ENCODE measurements around the gene C7orf57.

C7orf57 gene

GRCh38 chr7:48085433-48085791, 50.1 kb downstream of the C7orf57 start:
- peaks cover 72% of the 10 kb centered on the region for H3K4me1 Mint-ChIP-seq (ENCODE audit: low read depth)
- H3K27me3 Mint-ChIP-seq, result no peaks in the 10 kb centered on the region
- peaks cover 11% of the 10 kb centered on the region for H3K36me3 Mint-ChIP-seq (ENCODE audit: low read depth)
- H3K9me3 Mint-ChIP-seq, result peaks cover 4% of the 10 kb centered on the region
- H3K4me3 Mint-ChIP-seq, result peak overlapping the region; percentile 59
- peak overlapping the region; percentile 92 for H3K27ac Mint-ChIP-seq
- no peak for DNase-seq

- H3K27ac Mint-ChIP-seq, result peak overlapping the region; percentile 92
- no peaks in the 10 kb centered on the region for H3K27me3 Mint-ChIP-seq
- no peak for DNase-seq
- H3K36me3 Mint-ChIP-seq (ENCODE audit: low read depth), result peaks cover 17% of the 10 kb centered on the region
- H3K9me3 Mint-ChIP-seq, result peaks cover 4% of the 10 kb centered on the region
- no peak overlapping the region for H3K4me3 Mint-ChIP-seq
- peaks cover 77% of the 10 kb centered on the region for H3K4me1 Mint-ChIP-seq (ENCODE audit: low read depth)
Observed at GRCh38 chr7:48085942-48086341, 50.6 kb downstream of the C7orf57 start.

GRCh38 chr7:48087349-48087748, 52.0 kb downstream of the C7orf57 start:
- peak overlapping the region; percentile 86 for H3K4me3 Mint-ChIP-seq
- H3K27ac Mint-ChIP-seq, result peak overlapping the region; percentile 92
- no peak for DNase-seq
- H3K4me1 Mint-ChIP-seq (ENCODE audit: low read depth), result peaks cover 86% of the 10 kb centered on the region
- H3K27me3 Mint-ChIP-seq, result no peaks in the 10 kb centered on the region
- H3K9me3 Mint-ChIP-seq, result peaks cover 4% of the 10 kb centered on the region
- H3K36me3 Mint-ChIP-seq (ENCODE audit: low read depth), result peaks cover 31% of the 10 kb centered on the region

- H3K27ac Mint-ChIP-seq, result peak overlapping the region; percentile 92
- peaks cover 4% of the 10 kb centered on the region for H3K9me3 Mint-ChIP-seq
- H3K36me3 Mint-ChIP-seq (ENCODE audit: low read depth), result peaks cover 43% of the 10 kb centered on the region
- DNase-seq, result no peak
- H3K27me3 Mint-ChIP-seq, result no peaks in the 10 kb centered on the region
- peaks cover 83% of the 10 kb centered on the region for H3K4me1 Mint-ChIP-seq (ENCODE audit: low read depth)
- H3K4me3 Mint-ChIP-seq, result peak overlapping the region; percentile 86
Observed at GRCh38 chr7:48088559-48089045, 53.3 kb downstream of the C7orf57 start.

GRCh38 chr7:48089046-48090003, 54.0 kb downstream of the C7orf57 start, which contains the start of gene UPP1:
Gene UPP1, plus strand, starts transcription at chr7:48089265. Its CDS starts 5,519 bp downstream, at chr7:48094784.
- H3K36me3 Mint-ChIP-seq (ENCODE audit: low read depth), result peaks cover 50% of the 10 kb centered on the region
- H3K4me1 Mint-ChIP-seq (ENCODE audit: low read depth), result peaks cover 84% of the 10 kb centered on the region
- peak; percentile 88 for DNase-seq
- H3K27ac Mint-ChIP-seq, result peak within 1 kb of the TSS; percentile 92
- H3K9me3 Mint-ChIP-seq, result peaks cover 4% of the 10 kb centered on the region
- peak within 1 kb of the TSS; percentile 86 for H3K4me3 Mint-ChIP-seq
- H3K27me3 Mint-ChIP-seq, result no peaks in the 10 kb centered on the region

- H3K4me3 Mint-ChIP-seq, result peak overlapping the region; percentile 86
- peak overlapping the region; percentile 6 for H3K27ac Mint-ChIP-seq
- H3K36me3 Mint-ChIP-seq (ENCODE audit: low read depth), result peaks cover 60% of the 10 kb centered on the region
- no peaks in the 10 kb centered on the region for H3K9me3 Mint-ChIP-seq
- H3K27me3 Mint-ChIP-seq, result no peaks in the 10 kb centered on the region
- H3K4me1 Mint-ChIP-seq (ENCODE audit: low read depth), result peaks cover 84% of the 10 kb centered on the region
- no peak for DNase-seq
Observed at GRCh38 chr7:48090095-48090805, 54.9 kb downstream of the C7orf57 start.

GRCh38 chr7:48091506-48092433, 56.4 kb downstream of the C7orf57 start:
- H3K27ac Mint-ChIP-seq, result peak overlapping the region; percentile 61
- H3K4me1 Mint-ChIP-seq (ENCODE audit: low read depth), result peaks cover 83% of the 10 kb centered on the region
- DNase-seq, result no peak
- H3K27me3 Mint-ChIP-seq, result no peaks in the 10 kb centered on the region
- peak overlapping the region; percentile 86 for H3K4me3 Mint-ChIP-seq
- H3K9me3 Mint-ChIP-seq, result no peaks in the 10 kb centered on the region
- H3K36me3 Mint-ChIP-seq (ENCODE audit: low read depth), result peaks cover 75% of the 10 kb centered on the region

GRCh38 chr7:48094861-48095293, 59.5 kb downstream of the C7orf57 start:
- peak overlapping the region; percentile 82 for H3K27ac Mint-ChIP-seq
- H3K27me3 Mint-ChIP-seq, result no peaks in the 10 kb centered on the region
- peaks cover 98% of the 10 kb centered on the region for H3K36me3 Mint-ChIP-seq (ENCODE audit: low read depth)
- no peaks in the 10 kb centered on the region for H3K9me3 Mint-ChIP-seq
- DNase-seq, result no peak
- H3K4me3 Mint-ChIP-seq, result no peak overlapping the region
- peaks cover 93% of the 10 kb centered on the region for H3K4me1 Mint-ChIP-seq (ENCODE audit: low read depth)

GRCh38 chr7:48096273-48096672, 60.9 kb downstream of the C7orf57 start:
- Mint-ChIP-seq H3K9me3 (no peaks in the 10 kb centered on the region), H3K36me3 (ENCODE audit: low read depth) (peaks cover 94% of the 10 kb centered on the region), H3K4me3 (peak overlapping the region; percentile 45), H3K4me1 (ENCODE audit: low read depth) (peaks cover 80% of the 10 kb centered on the region), H3K27ac (peak overlapping the region; percentile 90), H3K27me3 (no peaks in the 10 kb centered on the region)
- no peak for DNase-seq

- Mint-ChIP-seq H3K4me3 (peak overlapping the region; percentile 58), H3K27me3 (no peaks in the 10 kb centered on the region), H3K36me3 (ENCODE audit: low read depth) (peaks cover 94% of the 10 kb centered on the region), H3K4me1 (ENCODE audit: low read depth) (peaks cover 74% of the 10 kb centered on the region), H3K27ac (peak overlapping the region; percentile 92), H3K9me3 (no peaks in the 10 kb centered on the region)
- DNase-seq, result no peak
Observed at GRCh38 chr7:48097521-48098231, 62.3 kb downstream of the C7orf57 start.

GRCh38 chr7:48098846-48099245, 63.5 kb downstream of the C7orf57 start:
- H3K36me3 Mint-ChIP-seq (ENCODE audit: low read depth), result peaks cover 92% of the 10 kb centered on the region
- no peak for DNase-seq
- H3K4me1 Mint-ChIP-seq (ENCODE audit: low read depth), result peaks cover 65% of the 10 kb centered on the region
- no peaks in the 10 kb centered on the region for H3K9me3 Mint-ChIP-seq
- H3K27me3 Mint-ChIP-seq, result no peaks in the 10 kb centered on the region
- H3K4me3 Mint-ChIP-seq, result no peak overlapping the region
- peak overlapping the region; percentile 92 for H3K27ac Mint-ChIP-seq

GRCh38 chr7:48099781-48100180, 64.4 kb downstream of the C7orf57 start:
- Mint-ChIP-seq H3K4me3 (no peak overlapping the region), H3K27me3 (no peaks in the 10 kb centered on the region), H3K36me3 (ENCODE audit: low read depth) (peaks cover 92% of the 10 kb centered on the region), H3K4me1 (ENCODE audit: low read depth) (peaks cover 57% of the 10 kb centered on the region), H3K9me3 (no peaks in the 10 kb centered on the region), H3K27ac (peak overlapping the region; percentile 92)
- DNase-seq, result no peak

GRCh38 chr7:48101352-48101751, 66.0 kb downstream of the C7orf57 start:
- peaks cover 42% of the 10 kb centered on the region for H3K4me1 Mint-ChIP-seq (ENCODE audit: low read depth)
- H3K4me3 Mint-ChIP-seq, result no peak overlapping the region
- H3K27ac Mint-ChIP-seq, result peak overlapping the region; percentile 35

More at GRCh38 chr7:48101352-48101751, 66.0 kb downstream of the C7orf57 start:
- no peak for DNase-seq
- Mint-ChIP-seq H3K9me3 (no peaks in the 10 kb centered on the region), H3K27me3 (no peaks in the 10 kb centered on the region), H3K36me3 (ENCODE audit: low read depth) (peaks cover 92% of the 10 kb centered on the region)
